Measurements from ENCODE around the gene CAMTA1. TPM values are rescaled to one million over a fixed set of nuclear protein-coding genes. Genes with fewer than 3 reads are reported as not detected.

The CAMTA1 gene
- total and polyA plus RNA-seq, 9 of the 15 experiments (the other 6 are each of a cell fraction or from before 2014, with no cell fraction given): 43.9 to 161 (median 65.9) TPM

DNA sequence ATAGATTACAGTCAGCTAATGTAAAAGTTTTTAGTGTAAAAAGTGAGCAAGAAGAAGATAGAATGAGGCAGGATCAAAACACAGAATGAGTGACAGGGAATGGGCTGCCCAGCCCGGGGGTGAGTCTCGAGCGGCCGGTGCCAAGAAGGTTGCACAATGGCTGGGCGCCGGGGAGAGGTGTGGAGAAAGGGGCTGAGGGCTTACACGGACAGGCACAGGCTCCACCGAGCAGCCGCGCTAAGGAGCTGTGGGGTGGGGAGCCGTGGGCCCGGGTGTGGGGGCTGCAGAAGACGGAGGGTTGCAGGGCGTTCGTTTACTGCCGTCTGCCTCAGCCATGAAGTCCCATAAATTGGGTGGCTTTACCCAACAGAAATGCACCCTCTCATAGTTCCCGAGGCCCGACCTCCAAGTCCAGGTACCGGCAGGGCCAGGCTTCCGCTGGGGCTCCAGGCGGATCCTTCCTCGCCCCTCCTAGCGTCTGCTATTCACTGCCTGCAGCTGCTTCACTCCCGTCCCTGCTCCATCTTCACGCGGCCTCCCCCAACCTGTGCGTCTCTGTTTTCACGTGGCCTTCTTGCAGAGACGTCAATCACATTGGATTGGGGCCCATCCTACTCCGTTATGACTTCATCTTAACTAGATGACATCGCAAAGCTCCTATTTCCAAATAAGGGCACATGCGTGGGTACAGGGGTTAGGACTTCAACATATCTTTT, 277.2 kb downstream of the CAMTA1 start:
- ChIA-PET POLR2A (interaction anchor here (0.7 to 1.0 kb wide), 2 partner anchors 8 to 27 kb away, joined by 4 to 5 read pairs; no protein-coding TSS in a partner anchor), CTCF (ENCODE audit: low intra/inter-chr PET ratio) (no interaction called here)
- intact Hi-C loops (cut with micrococcal nuclease): no loop called here
- Histone ChIP-seq H3K36me3 (ENCODE audit: control insufficient read depth, insufficient read depth, low read length) (no peaks in the 10 kb centered on the region), H3K79me2 (ENCODE audit: control insufficient read depth, insufficient read depth, low read length) (no peaks in the 10 kb centered on the region), H3K9me1 (ENCODE audit: control insufficient read depth, insufficient read depth, low read length) (no peaks in the 10 kb centered on the region), H3K27ac (ENCODE audit: extremely low read depth, low read depth, low read length) (no peak overlapping the region), H3K9me3 (replicated peaks; ENCODE audit: control insufficient read depth, insufficient read depth, low read depth, low read length) (no peaks in the 10 kb centered on the region), H3K9ac (ENCODE audit: insufficient read depth in 1 of 2, low read depth in 2 of 2, low read length in 2 of 2) (no peak overlapping the region), H3K27me3 (ENCODE audit: control insufficient read depth in 2 of 2, insufficient read depth in 2 of 2, low read length in 2 of 2) (peaks cover 34 to 62% of the 10 kb centered on the region in 2 experiments), H2AFZ (ENCODE audit: low read depth, low read length) (no peak overlapping the region), H3K4me3 (no peak overlapping the region), H3K4me1 (replicated peaks in 1 of 2; ENCODE audit: control insufficient read depth in 2 of 2, insufficient read depth in 2 of 2, low read length in 2 of 2) (no peaks in the 10 kb centered on the region; a peak in 1 of 5 replicates), H3K4me2 (ENCODE audit: insufficient read depth, low read length) (no peak overlapping the region), H4K20me1 (replicated peaks; ENCODE audit: control insufficient read depth, insufficient read depth, low read length) (peaks cover 5% of the 10 kb centered on the region; the same call in 1 of the 2 replicates)
- DNase-seq (ENCODE audit: extremely low read depth in 1 of 4, low spot score in 3 of 4): no peak
- TF ChIP-seq HSF4 (CRISPR knock-in tag; IDR thresholded peaks at IDR 0.05; ENCODE audit: borderline replicate concordance) (no peak), MBD2 (IDR thresholded peaks at IDR 0.05; ENCODE audit: borderline replicate concordance, low read depth) (no peak), E2F3 (CRISPR knock-in tag; IDR thresholded peaks at IDR 0.05) (no peak), SRF (CRISPR knock-in tag; IDR thresholded peaks at IDR 0.05) (peak in 1 of 2 experiments; percentile 73; a peak in 1 of 4 replicates), HNRNPUL1 (IDR thresholded peaks at IDR 0.05; ENCODE audit: low read length) (no peak), CREM (IDR thresholded peaks at IDR 0.05; ENCODE audit: low read depth) (0 out of 2 replicates have a peak, but pooled peaks have one; percentile 11), ZNF766 (CRISPR knock-in tag; conservative IDR thresholded peaks at IDR 0.05) (no peak)
- TF ChIP-seq, protein P1, sequence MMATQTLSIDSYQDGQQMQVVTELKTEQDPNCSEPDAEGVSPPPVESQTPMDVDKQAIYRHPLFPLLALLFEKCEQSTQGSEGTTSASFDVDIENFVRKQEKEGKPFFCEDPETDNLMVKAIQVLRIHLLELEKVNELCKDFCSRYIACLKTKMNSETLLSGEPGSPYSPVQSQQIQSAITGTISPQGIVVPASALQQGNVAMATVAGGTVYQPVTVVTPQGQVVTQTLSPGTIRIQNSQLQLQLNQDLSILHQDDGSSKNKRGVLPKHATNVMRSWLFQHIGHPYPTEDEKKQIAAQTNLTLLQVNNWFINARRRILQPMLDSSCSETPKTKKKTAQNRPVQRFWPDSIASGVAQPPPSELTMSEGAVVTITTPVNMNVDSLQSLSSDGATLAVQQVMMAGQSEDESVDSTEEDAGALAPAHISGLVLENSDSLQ (IDR thresholded peaks at IDR 0.05): peak; percentile 65
- in situ Hi-C loops (cut with MboI): no loop called here
- ATAC-seq: peak; percentile 50
- FAIRE-seq: no peak
- BruUV-seq (replicated peaks): no TSS peak
- WGBS (ENCODE audit: insufficient coverage, low coverage, missing lambda C conversion rate): under 1% methylated on average over 32 of the region's 32 CpGs
